HG03378 (cell line): Measurements from ENCODE around the gene TGFBR2.

ENCODE experiments used
- ATAC-seq: cut with Tn5 transposase; IDR thresholded peaks from one replicate; pipeline ENCODE4 v1.9.1; 2021; ENCODE audit warnings: mild to moderate bottlenecking, moderate library complexity; ENCODE audit not compliant: unreplicated experiment

TGFBR2 gene

GRCh38 chr3:30671527-30672286 is 65.3 kb downstream of the TGFBR2 start:
- no peak for ATAC-seq

- ATAC-seq = no peak
Measured at GRCh38 chr3:30672287-30672735, 65.9 kb downstream of the TGFBR2 start.

- ATAC-seq = no peak
Measured at GRCh38 chr3:30672959-30673358, 66.6 kb downstream of the TGFBR2 start.

- ATAC-seq = no peak
Measured at GRCh38 chr3:30673425-30674341, 67.3 kb downstream of the TGFBR2 start.

- ATAC-seq = no peak
Measured at GRCh38 chr3:30675006-30675405, 68.6 kb downstream of the TGFBR2 start.

- no peak for ATAC-seq
Measured at GRCh38 chr3:30675774-30676173, 69.4 kb downstream of the TGFBR2 start.

- no peak for ATAC-seq
Measured at GRCh38 chr3:30676424-30677346, 70.3 kb downstream of the TGFBR2 start.

GRCh38 chr3:30677347-30677685 is 70.9 kb downstream of the TGFBR2 start:
- no peak for ATAC-seq

GRCh38 chr3:30679045-30679444 is 72.6 kb downstream of the TGFBR2 start:
- no peak for ATAC-seq

- ATAC-seq = no peak
Measured at GRCh38 chr3:30680789-30681648, 74.6 kb downstream of the TGFBR2 start.

GRCh38 chr3:30681649-30682211 is 75.3 kb downstream of the TGFBR2 start:
- ATAC-seq = no peak

GRCh38 chr3:30682434-30683155 is 76.2 kb downstream of the TGFBR2 start:
- ATAC-seq = no peak

- no peak for ATAC-seq
Measured at GRCh38 chr3:30683769-30684168, 77.4 kb downstream of the TGFBR2 start.

GRCh38 chr3:30684356-30684755 is 78.0 kb downstream of the TGFBR2 start:
- ATAC-seq = no peak

GRCh38 chr3:30685267-30685667 is 78.9 kb downstream of the TGFBR2 start:
- no peak for ATAC-seq

GRCh38 chr3:30686176-30686575 is 79.8 kb downstream of the TGFBR2 start:
- ATAC-seq = no peak

GRCh38 chr3:30686799-30687198 is 80.4 kb downstream of the TGFBR2 start:
- ATAC-seq = no peak

- no peak for ATAC-seq
Measured at GRCh38 chr3:30687930-30688570, 81.6 kb downstream of the TGFBR2 start.
